Mucosa of descending colon (tissue), 3 donors: ENCODE measurements around the gene C1orf94. TPM values are rescaled to one million over a fixed set of nuclear protein-coding genes. Genes with fewer than 3 reads are reported as not detected.

Source experiments
- ATAC-seq: fragments of 200-7000 bp; cut with Tn5 transposase; one replicate; pipeline ENCODE4 v1.9.1; 2020; ENCODE audit warnings: mild to moderate bottlenecking, moderate library complexity
- DNase-seq, 3 donors: peaks; one replicate each; pipeline ENCODE4 v3.0.0-alpha.2; 2020
- H3K36me3 ChIP-seq: fragments of 200-600 bp; one replicate; pipeline ENCODE4 v1.8.0; 2021; ENCODE audit warnings: low read depth, mild to moderate bottlenecking
- H3K4me1 ChIP-seq: fragments of 200-600 bp; one replicate; pipeline ENCODE4 v1.8.0; 2021; ENCODE audit warnings: low read depth, mild to moderate bottlenecking
- H3K4me3 ChIP-seq: fragments of 200-600 bp; one replicate; pipeline ENCODE4 v1.8.0; 2021; ENCODE audit warnings: mild to moderate bottlenecking
- H3K9me3 ChIP-seq: fragments of 200-600 bp; one replicate; pipeline ENCODE4 v1.8.0; 2021; ENCODE audit warnings: mild to moderate bottlenecking
- CTCF ChIP-seq: fragments of 200-600 bp; IDR thresholded peaks from one replicate; pipeline ENCODE4 v1.8.0; 2022; ENCODE audit warnings: antibody characterized with exemption, mild to moderate bottlenecking
- intact Hi-C, 2 donors: fragments of 100-400 bp; cut with DNase I in 1 of 2; cut with micrococcal nuclease in 1 of 2; formaldehyde crosslinking; loops; one replicate each; pipeline versions ENCODE4 v1.11.0 to v1.11.1; 2022; cut with DNase I, micrococcal nuclease
- total RNA-seq, 3 donors: library from RNA; stranded (reverse); fragmentation: NEBNext Ultra II Directional in 2 of 3; extraction: Animal tissue kit (Norgen Biotek cat#: 25700) in 2 of 3; gene quantifications; one replicate each; pipeline versions ENCODE4 v1.2.1 to v1.2.4, GENCODE V29; 2021 to 2023
- donor health status: DM: no; HTN: no; CAD: no; lungs with moderate emphysema.
- donor health status: DM: no; HTN: no; CAD: no.
- donor health status: DM: no; HTN: yes; CAD: no.

The C1orf94 gene
- total RNA-seq, 3 donors from 2014 or later = not detected

- no peak for TF ChIP-seq CTCF
- no peak for ATAC-seq
- intact Hi-C loops = no loop called here
These were observed 20.0 kb upstream of the C1orf94 start for GRCh38 chr1:34156739-34157138.

GRCh38 chr1:34162852-34163766, 13.6 kb upstream of the C1orf94 start:
- intact Hi-C loops = no loop called here
- no peaks in the 10 kb centered on the region for H3K9me3 ChIP-seq
- peak; percentile 37 to 64 (median 51) for DNase-seq
- H3K4me1 ChIP-seq = peaks cover 8% of the 10 kb centered on the region
- no peaks in the 10 kb centered on the region for H3K36me3 ChIP-seq
- no peak for TF ChIP-seq CTCF
- peak; percentile 83 for ATAC-seq
- H3K4me3 ChIP-seq = no peak overlapping the region

More at GRCh38 chr1:34156739-34157138, 20.0 kb upstream of the C1orf94 start:
- Histone ChIP-seq H3K9me3 (no peaks in the 10 kb centered on the region), H3K4me1 (no peaks in the 10 kb centered on the region), H3K4me3 (no peak overlapping the region), H3K36me3 (no peaks in the 10 kb centered on the region)
- no peak for DNase-seq

- intact Hi-C loops = no loop called here
- ATAC-seq = no peak
These were observed 12.6 kb upstream of the C1orf94 start for GRCh38 chr1:34163792-34164731.

GRCh38 chr1:34164771-34165391, 11.8 kb upstream of the C1orf94 start, which contains the start of gene CSMD2:
Gene CSMD2 (minus strand): TSS chr1:34165230. CDS start chr1:34165097, 133 bp downstream.
- Histone ChIP-seq H3K4me3 (no peak within 1 kb of the TSS), H3K4me1 (peaks cover 8% of the 10 kb centered on the region), H3K36me3 (no peaks in the 10 kb centered on the region), H3K9me3 (no peaks in the 10 kb centered on the region)
- TF ChIP-seq CTCF = no peak
- DNase-seq = no peak
- intact Hi-C loops = no loop called here
- ATAC-seq = no peak

More at GRCh38 chr1:34163792-34164731, 12.6 kb upstream of the C1orf94 start:
- no peak overlapping the region for H3K4me3 ChIP-seq
- no peaks in the 10 kb centered on the region for H3K9me3 ChIP-seq
- H3K36me3 ChIP-seq = no peaks in the 10 kb centered on the region
- no peak for TF ChIP-seq CTCF
- DNase-seq = no peak
- peaks cover 8% of the 10 kb centered on the region for H3K4me1 ChIP-seq

- Histone ChIP-seq H3K9me3 (no peaks in the 10 kb centered on the region), H3K36me3 (no peaks in the 10 kb centered on the region), H3K4me3 (no peak overlapping the region), H3K4me1 (peaks cover 8% of the 10 kb centered on the region)
- ATAC-seq (no peak), DNase-seq (no peak)
- no peak for TF ChIP-seq CTCF
- intact Hi-C loops = no loop called here
These were observed 11.2 kb upstream of the C1orf94 start for GRCh38 chr1:34165422-34165921.
